NCI-H2196 treated with DMSO at 0.1 percent for 48 hours (cell line): Measurements from ENCODE around the gene CDR2.

Experiments
- DNase-seq: peaks from one replicate; lab custom pipeline; 2025; ENCODE audit not compliant: unreplicated experiment; lab: John Stamatoyannopoulos, UW

CDR2 gene

DNA sequence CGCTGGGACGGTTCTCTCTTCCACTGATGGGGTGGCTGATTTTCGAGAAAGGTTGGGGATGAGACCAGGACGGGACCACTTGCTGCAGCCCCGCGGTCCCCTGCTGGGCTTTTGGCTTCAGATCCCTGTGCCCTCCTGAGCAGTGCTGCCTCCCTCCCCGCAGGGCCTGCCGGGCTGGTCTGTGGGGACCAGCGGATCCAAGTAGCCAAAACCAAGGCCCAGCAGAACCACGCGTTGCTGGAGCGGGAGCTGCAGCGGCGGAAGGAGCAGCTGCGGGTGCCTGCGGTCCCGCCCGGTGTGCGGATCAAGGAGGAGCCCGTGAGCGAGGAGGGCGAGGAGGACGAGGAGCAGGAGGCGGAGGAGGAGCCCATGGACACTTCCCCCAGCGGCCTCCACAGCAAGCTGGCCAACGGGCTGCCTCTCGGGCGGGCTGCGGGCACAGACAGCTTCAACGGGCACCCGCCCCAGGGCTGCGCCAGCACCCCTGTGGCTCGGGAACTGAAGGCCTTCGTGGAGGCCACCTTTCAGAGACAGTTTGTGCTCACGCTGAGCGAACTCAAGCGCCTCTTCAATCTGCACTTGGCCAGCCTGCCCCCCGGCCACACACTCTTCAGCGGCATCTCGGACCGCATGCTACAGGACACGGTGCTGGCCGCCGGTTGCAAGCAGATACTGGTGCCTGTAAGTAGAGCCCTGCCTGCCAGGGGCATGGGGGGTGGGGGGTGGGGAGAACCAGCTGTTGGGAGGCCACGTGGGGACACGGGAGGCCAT, 48.6 kb downstream of the CDR2 start:
- no peak for DNase-seq

DNA sequence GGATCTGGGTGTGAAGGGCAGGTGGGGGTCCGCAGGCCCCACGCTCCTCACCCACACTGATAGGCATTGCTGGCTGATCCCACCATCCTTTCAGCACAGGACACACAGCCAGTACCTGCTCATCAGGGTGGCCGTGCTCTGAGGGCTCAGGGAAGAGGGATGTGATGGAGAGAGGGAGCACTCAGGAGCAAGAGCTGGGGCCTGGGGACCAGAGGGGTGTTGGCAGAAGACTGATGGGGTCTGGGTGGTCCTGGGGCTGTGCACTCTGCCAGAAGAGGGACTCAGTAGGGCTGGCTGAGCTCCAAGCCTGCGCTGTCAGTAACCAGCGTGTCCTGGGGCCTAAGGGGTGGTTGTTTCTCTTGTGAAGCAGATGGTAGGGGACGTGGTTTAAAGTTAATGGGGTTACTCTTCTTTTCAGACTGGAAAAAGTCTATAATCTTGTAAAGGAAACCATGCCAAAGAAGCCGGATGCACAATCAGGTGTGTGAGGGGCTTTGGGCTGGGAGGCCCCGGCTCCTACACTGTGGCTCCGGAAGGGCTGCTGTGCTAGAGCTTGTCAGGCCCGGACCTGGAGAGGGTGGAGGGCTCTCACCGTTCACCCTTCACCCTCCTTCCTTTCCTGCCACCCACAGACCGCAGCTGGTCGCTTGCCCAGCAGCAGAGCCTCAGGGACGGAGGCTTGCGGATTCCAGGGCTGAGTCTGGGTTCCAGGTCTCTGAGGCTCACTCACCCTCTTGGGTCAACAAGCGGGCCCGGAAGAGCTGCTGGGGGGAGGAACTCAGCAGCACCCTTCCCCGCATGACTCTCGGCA, 49.4 kb downstream of the CDR2 start:
- DNase-seq: no peak

DNA sequence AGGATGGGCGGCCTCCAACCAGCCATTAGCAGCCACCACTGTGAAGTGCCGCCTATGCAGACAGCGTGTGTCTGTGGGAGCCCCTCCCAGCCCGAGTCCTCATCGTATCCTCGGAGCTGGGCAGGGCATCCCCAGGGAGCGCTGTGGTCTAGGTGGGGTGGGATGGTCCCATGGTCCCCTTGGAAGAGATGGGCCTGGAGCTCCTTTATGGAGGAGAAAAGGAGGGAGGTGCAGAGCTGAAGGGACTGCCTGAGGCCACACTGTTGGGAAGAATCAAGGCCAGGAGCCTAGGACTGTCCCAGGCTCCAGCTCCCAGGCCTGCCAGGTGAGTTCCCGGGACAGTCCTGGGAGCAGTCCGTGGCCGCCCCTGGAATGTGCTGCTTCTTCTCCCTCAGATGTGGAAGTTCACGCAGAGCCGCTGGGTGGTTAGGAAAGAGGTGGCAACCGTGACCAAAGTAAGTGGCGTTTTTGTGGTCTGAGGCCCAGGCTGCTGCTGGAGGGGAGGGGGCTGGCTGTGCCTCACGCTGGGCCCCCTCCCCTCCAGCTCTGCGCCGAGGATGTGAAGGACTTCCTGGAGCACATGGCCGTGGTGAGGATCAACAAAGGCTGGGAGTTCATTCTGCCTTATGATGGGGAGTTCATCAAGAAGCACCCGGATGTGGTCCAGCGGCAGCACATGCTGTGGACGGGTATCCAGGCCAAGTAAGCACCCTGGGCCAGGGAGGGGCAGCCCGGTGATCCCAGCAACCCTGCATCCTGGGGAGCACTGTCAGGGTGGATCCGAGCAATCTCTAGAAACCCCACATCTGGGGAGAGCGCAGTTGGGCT, 50.2 kb downstream of the CDR2 start:
- no peak for DNase-seq

DNA sequence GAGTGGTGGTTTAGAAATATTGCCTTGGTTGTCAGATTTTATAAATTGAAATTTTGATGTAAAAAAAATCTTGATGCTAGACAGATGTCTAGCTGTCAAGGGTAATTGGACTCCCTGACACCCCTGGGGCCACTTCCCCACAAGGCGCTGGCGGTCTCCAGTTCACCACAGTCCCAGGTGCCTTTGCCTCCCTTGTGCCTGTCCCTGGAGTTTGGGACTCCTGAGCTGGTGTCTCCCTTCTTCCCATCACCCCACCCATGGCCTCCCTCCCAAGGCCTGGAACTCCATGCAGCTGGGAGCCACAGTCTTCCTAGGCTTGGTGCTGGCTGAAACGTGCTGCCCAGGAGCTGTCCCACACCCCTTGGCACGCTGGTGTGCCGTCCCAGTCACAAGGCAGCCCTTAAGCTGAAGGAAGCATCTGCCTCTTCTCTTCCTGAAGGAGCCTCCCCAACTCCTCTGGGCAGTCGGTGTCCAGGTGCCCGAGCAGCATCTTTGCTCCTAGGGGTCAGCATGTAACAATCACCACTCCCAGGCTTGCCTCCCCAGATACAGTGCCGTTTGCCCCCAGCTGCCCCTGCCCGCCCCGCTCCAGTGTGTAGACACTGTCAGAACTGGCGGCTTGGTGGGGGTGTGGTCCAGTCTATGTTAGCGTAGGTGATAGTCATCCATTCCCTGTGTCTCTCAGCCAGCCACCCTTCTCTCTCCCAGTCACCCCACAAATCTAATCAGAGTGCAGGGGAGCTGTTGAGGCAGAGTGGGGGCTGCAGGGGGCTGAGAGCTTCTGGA, 51.1 kb downstream of the CDR2 start:
- no peak for DNase-seq

DNA sequence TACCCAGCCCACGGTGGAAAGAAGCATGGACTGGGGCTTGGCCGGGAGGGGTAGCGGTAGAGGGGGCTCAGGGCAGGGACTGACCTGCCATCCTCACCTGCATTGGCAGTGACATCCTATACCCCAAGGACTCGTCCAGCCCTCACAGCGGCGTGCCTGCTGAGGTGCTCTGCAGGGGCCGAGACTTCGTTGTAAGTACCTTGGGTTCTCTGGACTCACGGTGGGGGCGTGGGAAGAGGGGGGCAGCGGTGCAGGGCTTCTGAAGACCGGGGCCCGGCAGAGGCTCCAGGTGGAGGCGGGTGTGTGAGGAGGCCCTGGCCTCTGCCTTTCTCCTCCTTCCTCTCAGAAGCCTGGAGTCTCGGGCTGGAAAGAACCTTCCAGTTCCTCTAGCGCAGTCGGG, 51.7 kb downstream of the CDR2 start:
- DNase-seq: no peak

DNA sequence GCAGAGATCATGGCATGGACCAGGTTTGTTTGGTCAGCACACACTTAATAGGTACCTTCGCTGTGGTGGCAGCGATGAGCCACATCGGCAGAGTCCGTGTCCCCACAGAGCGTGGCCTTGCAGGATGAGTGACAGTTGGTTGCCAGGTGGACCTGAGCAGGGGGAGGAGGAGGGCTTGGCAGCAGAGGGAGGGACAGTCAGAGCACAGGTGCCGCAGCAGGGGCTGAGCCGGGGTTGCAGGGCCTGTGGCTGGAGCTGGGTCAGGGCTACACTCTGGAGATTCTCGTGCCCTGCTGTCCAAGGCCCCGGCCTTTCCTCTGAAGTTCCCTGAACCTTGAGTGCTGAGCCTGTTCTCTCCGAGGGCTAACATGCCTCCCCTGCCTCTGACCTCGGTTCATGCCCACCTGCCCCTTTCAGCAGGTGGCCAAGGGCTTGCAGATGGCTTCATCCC, 52.4 kb downstream of the CDR2 start:
- no peak for DNase-seq

DNA sequence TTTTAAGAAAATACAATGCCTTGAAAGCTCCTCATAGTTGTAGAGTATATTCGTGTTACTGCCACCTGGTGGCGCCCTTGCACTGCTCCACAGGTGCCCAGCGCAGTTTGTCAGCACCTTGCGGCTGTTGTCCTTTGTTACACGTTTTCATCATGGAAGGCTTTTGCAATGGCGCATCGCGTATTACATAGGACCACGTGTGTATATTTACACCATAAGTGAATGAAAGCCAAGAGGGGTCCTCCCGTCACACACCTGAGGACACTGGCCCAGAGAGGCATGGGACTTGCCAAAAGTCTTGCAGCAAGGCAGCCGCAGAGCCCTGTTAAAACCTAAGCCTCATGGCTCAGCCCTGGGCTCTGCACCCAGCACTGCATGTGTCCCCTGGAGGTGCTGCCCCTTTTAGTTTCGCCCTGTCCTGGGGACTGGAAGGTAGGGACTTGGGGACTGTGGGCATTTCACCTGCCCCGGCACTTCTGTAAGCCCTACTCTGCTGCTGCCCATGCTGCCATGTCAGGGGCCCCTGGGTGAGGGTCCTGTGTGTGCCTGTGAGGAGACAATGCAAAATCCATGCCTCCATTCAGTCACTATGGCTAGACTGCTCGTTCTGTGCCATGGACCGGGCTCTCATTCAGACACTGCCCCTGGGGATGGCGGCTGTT, 52.9 kb downstream of the CDR2 start:
- DNase-seq: peak; percentile 57

DNA sequence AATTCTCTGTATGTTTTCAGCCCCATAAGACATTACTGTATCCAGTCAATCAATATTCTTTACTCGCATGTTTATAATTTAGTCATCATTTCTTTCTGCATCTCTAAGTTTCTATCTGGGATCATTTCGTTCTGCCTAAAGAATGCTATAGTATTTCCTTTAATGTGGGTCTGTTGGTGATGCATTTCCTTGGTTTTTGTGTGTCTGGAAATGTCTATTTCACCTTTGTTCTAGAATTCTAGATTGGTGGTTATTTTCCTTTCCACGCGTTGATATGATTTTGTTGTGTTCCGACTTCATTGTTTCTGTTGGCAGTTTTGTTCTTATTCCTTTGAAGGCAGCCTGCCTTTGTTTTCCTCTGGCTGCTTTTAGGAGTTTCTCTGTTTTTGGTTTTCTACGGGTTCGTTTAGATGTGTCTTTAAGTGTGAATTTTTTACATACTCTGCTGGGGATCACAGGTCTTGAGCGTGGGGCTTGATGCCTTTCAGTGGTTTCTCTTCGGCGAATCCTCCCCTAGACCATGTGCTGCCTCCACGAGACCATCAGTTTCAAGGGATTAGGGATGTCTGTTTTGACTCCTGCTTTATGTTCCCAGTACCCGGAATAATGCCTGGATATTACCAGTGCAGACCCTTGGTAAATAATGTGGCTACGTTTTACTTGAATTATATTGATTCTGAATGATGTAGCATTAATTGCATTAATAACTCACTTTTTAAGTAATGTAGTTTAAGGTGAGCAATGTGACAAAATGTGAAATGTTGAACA, 53.7 kb downstream of the CDR2 start:
- DNase-seq: no peak

DNA sequence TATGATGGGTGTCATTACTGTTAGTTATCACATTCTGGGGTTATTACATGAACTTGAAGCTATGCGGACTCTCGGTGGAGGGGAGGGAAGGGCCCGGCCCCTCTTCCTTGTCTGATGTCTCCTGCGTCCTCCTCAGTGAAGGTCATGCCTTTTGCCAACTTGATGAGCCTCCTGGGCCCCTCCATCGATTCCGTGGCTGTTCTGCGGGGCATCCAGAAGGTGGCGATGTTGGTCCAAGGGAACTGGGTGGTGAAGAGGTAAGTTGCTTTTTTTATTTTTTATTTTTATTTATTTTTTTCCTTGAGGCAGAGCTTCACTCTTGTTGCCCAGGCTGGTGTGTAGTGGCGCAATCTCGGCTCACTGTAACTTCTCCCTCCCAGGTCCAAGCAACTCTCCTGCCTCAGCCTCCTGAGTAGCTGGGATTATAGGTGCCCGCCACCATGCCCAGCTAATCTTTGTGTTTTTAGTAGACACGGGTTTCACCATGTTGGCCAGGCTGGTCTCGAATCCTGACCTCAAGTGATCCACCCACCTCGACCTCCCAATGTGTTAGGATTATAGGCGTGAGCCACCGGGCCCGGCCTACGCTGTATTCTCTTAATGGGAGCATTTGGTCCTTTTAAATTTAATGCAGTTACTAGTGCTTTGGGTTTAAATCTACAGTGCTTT, 55.6 kb downstream of the CDR2 start:
- no peak for DNase-seq

DNA sequence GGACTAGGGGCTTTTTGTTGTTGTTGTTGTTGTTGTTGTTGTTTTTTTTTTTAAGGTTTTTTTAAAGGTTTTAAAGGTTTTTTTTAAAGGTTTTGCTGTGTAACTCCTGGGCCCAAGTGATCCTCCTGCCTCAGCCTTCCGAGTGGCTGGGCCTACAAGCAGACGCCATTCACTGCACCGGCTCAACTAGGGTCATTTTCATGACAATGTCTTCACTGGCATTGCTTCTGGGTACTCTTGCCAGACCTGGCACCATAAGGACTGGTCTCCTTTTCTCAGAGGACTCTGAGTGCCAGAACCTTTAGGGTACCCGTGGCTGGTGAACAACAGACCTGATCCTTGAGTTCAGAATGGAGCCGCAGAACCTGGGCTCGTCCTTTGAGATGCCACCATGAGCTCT, 56.8 kb downstream of the CDR2 start:
- no peak for DNase-seq

DNA sequence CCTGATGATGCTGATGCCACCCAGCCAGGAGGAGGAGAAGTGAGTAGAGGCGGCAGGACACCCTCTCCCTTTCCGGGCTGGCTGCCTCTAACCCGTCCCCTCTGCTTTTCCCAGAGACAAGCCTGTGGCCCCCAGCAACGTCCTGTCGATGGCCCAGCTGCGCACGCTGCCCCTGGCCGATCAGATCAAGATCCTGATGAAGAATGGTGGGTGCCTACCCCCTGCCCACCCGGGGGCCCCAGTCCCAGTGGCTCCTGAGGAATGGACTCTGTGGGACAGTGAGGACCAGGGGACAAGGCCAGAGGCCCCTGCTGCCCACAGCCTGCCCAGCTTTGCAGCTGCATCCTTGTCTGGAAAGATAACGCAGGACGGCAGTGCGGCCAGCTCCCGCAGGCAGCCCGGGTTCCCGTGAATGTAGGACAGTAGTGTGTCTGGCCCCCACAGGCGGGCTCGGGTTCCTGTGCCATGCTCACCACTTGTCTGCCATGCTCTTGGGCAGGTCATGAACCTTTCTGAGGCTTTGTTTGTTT, 57.4 kb downstream of the CDR2 start:
- no peak for DNase-seq

DNA sequence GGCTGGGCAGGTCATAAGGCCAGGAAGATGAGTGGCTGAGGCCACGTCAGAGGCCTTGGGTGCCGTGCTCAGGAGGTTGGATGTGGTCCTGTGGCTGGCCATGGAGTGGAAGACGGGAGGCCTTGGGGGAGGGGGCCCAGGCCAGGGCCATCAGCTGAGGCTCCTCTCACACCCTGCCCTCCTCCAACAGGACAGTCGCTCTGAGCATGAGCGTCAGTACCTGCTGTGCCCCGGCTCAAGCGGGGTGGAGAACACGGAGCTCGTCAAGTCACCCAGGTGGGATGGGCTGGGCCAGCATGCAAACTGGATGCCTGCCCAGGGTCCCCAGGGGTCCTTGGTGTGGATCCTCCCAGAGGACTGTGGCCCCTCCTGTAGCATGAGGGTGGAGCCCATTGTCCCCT, 58.0 kb downstream of the CDR2 start:
- no peak for DNase-seq

DNA sequence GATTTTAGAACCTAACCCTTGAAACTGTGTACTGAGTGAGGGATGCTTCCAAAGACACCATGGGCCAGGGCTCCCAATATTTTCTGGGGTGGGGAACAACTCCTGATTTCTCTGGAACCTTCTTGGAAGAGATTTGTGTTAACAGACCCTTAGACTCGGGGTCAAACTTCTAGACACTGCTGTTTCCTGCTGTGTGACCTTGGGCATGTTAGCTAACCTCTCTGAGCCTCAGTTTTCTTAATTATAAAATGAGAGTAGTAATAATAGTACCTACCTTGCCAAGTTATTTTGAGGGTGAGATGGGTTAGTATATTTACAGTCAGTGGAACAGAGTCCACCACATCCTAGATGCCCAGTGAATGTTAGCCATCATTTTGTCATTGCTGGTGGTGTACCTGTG, 58.4 kb downstream of the CDR2 start:
- DNase-seq: no peak

DNA sequence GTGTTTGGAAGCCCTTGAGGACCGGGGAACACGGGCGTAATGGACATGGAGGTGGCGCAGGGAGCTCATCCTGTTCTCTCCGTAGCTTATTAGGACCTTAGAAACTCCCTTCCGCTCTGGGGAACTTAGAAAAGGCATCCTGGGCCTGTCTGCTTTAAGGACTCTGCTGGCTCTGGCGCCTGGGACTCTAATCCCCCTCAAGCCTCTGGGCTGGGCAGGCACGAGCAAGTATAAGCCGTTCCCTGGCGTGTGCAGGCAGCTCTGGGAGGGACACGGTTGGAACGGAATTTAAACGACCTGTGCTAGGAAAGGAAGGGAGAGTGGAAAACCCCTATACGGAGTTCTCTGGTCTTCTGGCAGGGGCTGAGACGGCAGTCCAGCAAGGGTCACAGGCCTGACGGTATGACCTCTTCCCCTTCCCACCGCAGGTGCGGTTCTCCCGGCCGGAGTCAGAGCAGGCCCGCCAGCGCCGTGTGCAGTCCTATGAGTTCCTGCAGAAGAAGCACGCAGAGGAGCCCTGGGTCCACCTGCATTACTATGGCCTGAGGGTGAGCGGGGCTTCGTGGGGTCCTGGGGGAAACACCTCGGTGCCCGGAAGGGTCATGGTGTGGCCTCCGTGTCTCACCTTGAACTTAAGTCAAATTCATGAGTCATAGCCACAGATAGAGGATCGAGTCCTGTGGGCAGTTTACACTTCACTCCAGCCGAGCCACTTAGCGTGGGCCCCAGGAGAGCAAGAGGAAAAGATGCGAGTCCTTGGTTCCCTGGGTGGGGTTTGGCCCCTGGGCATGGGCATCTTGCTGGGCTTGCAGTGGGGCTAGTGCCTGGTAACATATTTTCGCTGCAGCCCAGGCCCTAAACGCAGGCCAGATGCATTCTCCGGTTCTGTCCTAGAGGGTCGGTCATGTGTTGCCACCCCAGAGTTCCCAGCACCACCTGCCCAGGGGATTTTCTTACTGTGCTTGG, 59.5 kb downstream of the CDR2 start:
- DNase-seq: no peak

DNA sequence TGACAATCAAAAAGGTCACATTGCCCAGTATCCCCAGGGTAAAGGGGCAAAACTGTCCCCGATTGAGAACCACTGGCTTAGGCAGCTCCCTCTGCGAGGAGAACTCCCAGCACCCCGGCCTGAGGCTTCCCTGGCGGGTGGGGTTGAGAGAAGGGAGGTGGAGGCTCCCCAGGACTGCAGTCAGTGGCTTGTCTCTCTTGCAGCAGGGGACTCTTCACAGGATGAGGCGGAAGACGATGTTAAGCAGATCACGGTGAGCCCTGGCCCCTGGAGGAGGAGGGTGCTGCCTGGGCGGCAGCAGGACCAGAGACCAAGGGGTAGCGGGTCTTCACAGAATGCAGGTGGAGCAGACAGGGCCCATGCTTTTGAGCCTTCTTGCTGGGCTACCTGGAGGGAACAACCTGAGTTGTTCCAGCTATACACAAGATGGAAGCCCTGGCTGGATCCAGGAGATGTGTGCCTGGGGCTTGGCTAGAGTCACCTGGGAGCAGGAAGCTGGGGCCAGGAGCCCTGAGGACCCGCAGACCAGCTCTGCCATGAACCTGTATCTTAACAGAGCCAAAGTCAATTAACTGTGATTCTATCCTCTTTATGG, 60.4 kb downstream of the CDR2 start:
- DNase-seq: no peak

DNA sequence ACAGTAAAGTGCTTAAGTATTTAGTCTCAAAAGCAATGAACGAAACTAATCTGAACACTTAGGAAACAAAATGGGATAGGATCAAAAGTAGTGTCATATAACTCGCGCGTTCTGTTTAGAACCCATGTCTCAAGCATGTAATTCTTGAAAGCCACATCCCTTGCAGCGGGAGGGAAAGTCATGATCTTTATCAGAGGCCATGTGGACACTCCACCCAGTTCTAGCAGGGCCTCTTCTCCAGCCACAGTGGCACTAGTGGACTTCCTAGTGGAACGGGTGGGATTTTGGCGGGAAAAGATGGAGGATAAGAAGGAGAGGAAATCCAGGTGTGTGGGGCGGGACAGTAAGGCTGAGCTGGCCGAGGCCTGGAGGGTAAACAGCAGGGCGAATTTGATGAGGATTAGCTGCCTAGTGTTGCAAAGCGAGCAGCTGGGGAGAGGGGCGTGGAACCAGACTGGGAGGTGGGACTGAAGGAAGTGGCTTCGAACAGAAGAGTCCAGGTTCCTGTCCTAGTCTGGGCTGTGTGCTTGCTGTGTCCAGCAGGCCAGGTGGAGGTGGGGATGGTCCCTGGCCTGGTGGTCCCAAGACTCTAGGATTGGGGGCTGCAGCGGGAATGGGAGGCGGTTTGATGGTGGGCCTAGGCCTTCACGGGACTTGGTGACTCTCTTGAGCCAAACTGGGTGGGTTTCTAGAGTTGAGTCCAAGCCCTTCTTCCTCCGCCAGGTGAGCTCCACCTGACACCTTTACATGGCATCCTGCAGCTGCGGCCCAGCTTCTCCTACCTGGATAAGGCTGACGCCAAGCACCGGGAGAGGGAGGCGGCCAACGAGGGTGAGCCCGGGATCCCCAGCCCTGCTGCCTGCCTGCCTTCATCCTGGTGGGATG, 61.3 kb downstream of the CDR2 start:
- no peak for DNase-seq
